Loucy (cell line): ENCODE results near the gene THEM4.

Experiments used
- H2AFZ ChIP-seq: fragments of 200-600 bp; sonication (generic); 2 replicates; pipeline ENCODE4 v1.6.0; 2016; ENCODE audit warnings: antibody characterized with exemption, mild to moderate bottlenecking, low read length, moderate library complexity
- H3F3A ChIP-seq: fragments of 200-600 bp; 2 replicates; pipeline ENCODE4 v1.6.0; 2016; ENCODE audit warnings: antibody characterized with exemption, low read depth, mild to moderate bottlenecking
- H3K27me3 ChIP-seq: fragments of 200-600 bp; sonication (generic); 2 replicates; pipeline ENCODE4 v1.6.1; 2014; ENCODE audit warnings: low read length, mild to moderate bottlenecking; ENCODE audit not compliant: insufficient read depth, poor library complexity, severe bottlenecking
- H3K36me3 ChIP-seq: fragments of 200-600 bp; sonication (generic); 2 replicates; pipeline ENCODE4 v1.6.1; 2016; ENCODE audit warnings: low read length; ENCODE audit not compliant: insufficient read depth
- H3K4me1 ChIP-seq: fragments of 200-600 bp; sonication (generic); 2 replicates; pipeline ENCODE4 v1.5.1; 2014; ENCODE audit warnings: low read length, mild to moderate bottlenecking; ENCODE audit not compliant: insufficient read depth, poor library complexity, severe bottlenecking
- H3K4me2 ChIP-seq: fragments of 200-600 bp; sonication (generic); 2 replicates; pipeline ENCODE4 v1.6.0; 2014; ENCODE audit warnings: antibody characterized with exemption, low read length, low read depth, mild to moderate bottlenecking; ENCODE audit not compliant: poor library complexity, severe bottlenecking
- H3K4me3 ChIP-seq: fragments of 200-600 bp; sonication (generic); 2 replicates; pipeline ENCODE4 v1.5.1; 2014; ENCODE audit warnings: low read length, mild to moderate bottlenecking, mixed read lengths; ENCODE audit not compliant: poor library complexity, severe bottlenecking
- H3K79me2 ChIP-seq: fragments of 200-600 bp; sonication (generic); 2 replicates; pipeline ENCODE4 v1.6.1; 2014; ENCODE audit warnings: low read length; ENCODE audit not compliant: insufficient read depth
- H3K9ac ChIP-seq: fragments of 200-600 bp; sonication (generic); 2 replicates; pipeline ENCODE4 v1.6.0; 2014; ENCODE audit warnings: mild to moderate bottlenecking, low read depth, low read length, moderate library complexity; ENCODE audit not compliant: poor library complexity, severe bottlenecking
- H3K9me2 ChIP-seq: fragments of 200-600 bp; sonication (generic); replicated peaks from 2 replicates; pipeline ENCODE4 v1.6.1; 2016; ENCODE audit warnings: low read depth, low read length, mixed read lengths
- H3K9me3 ChIP-seq: fragments of 200-600 bp; sonication (generic); 2 replicates; pipeline ENCODE4 v1.6.1; 2014; ENCODE audit warnings: mild to moderate bottlenecking, antibody characterized with exemption, low read length, low read depth; ENCODE audit not compliant: insufficient read depth
- H4K20me1 ChIP-seq: fragments of 200-600 bp; sonication (generic); 2 replicates; pipeline ENCODE4 v1.6.0; 2014; ENCODE audit warnings: antibody characterized with exemption, low read length, mild to moderate bottlenecking; ENCODE audit not compliant: insufficient read depth, poor library complexity, severe bottlenecking
- EZH2phosphoT487 ChIP-seq: fragments of 200-600 bp; IDR thresholded peaks from 2 replicates; pipeline ENCODE4 v1.6.1; 2018; ENCODE audit warnings: antibody characterized with exemption, mild to moderate bottlenecking, moderate library complexity, borderline replicate concordance
- TF ChIP-seq, protein P1 (sequence below): fragments of 200-600 bp; sonication (generic); conservative IDR thresholded peaks from 2 replicates; pipeline ENCODE4 v1.5.1; 2014; ENCODE audit warnings: mild to moderate bottlenecking, antibody characterized with exemption, low read length

Gene THEM4

GRCh38 chr1:151871284-151872030, 37.9 kb downstream of the THEM4 start:
- Histone ChIP-seq H3K36me3 (no peaks in the 10 kb centered on the region), H3F3A (no peaks in the 10 kb centered on the region), H4K20me1 (no peaks in the 10 kb centered on the region), H2AFZ (no peak overlapping the region), H3K4me2 (no peak overlapping the region), H3K9me2 (no peaks in the 10 kb centered on the region), H3K27me3 (no peaks in the 10 kb centered on the region), H3K79me2 (no peaks in the 10 kb centered on the region), H3K9me3 (no peaks in the 10 kb centered on the region), H3K9ac (no peak overlapping the region), H3K4me3 (no peak overlapping the region), H3K4me1 (peaks cover 9% of the 10 kb centered on the region)
- TF ChIP-seq, protein P1, sequence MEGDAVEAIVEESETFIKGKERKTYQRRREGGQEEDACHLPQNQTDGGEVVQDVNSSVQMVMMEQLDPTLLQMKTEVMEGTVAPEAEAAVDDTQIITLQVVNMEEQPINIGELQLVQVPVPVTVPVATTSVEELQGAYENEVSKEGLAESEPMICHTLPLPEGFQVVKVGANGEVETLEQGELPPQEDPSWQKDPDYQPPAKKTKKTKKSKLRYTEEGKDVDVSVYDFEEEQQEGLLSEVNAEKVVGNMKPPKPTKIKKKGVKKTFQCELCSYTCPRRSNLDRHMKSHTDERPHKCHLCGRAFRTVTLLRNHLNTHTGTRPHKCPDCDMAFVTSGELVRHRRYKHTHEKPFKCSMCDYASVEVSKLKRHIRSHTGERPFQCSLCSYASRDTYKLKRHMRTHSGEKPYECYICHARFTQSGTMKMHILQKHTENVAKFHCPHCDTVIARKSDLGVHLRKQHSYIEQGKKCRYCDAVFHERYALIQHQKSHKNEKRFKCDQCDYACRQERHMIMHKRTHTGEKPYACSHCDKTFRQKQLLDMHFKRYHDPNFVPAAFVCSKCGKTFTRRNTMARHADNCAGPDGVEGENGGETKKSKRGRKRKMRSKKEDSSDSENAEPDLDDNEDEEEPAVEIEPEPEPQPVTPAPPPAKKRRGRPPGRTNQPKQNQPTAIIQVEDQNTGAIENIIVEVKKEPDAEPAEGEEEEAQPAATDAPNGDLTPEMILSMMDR: no peak
- no peak for TF ChIP-seq EZH2phosphoT487

DNA sequence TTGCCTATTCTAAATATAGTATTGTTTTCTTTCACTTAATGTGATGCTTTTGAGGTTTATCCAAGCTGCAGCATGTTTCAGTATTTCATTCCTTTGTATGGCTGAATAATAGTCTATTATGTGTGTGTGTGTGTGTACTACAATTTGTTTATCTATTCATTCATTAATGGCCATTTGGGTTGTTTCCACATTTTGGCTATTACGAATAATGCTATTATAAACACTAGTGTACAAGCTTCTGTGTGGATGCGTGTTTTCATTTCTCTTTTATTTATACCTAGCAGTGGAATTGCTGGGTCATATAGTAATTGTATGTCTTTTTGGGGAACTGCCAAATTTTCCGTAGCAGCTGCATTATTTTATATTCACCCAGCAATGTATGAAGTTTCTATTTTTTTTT, 40.8 kb downstream of the THEM4 start:
- no peaks in the 10 kb centered on the region for H3K9me3 ChIP-seq
- no peak overlapping the region for H3K4me3 ChIP-seq
- TF ChIP-seq, protein P1: no peak
- no peak for TF ChIP-seq EZH2phosphoT487
- H2AFZ ChIP-seq: no peak overlapping the region
- H3K9me2 ChIP-seq: no peaks in the 10 kb centered on the region
- H3K27me3 ChIP-seq: no peaks in the 10 kb centered on the region
- H3K36me3 ChIP-seq: no peaks in the 10 kb centered on the region
- H4K20me1 ChIP-seq: no peaks in the 10 kb centered on the region
- no peak overlapping the region for H3K4me2 ChIP-seq
- H3F3A ChIP-seq: no peaks in the 10 kb centered on the region
- H3K4me1 ChIP-seq: no peaks in the 10 kb centered on the region
- H3K79me2 ChIP-seq: no peaks in the 10 kb centered on the region
- no peak overlapping the region for H3K9ac ChIP-seq

- Histone ChIP-seq H3K9me2 (no peaks in the 10 kb centered on the region), H3F3A (no peaks in the 10 kb centered on the region), H3K36me3 (no peaks in the 10 kb centered on the region), H3K9ac (no peak overlapping the region), H3K4me1 (no peaks in the 10 kb centered on the region), H3K4me2 (no peak overlapping the region), H3K9me3 (no peaks in the 10 kb centered on the region), H4K20me1 (no peaks in the 10 kb centered on the region), H2AFZ (no peak overlapping the region), H3K79me2 (no peaks in the 10 kb centered on the region), H3K27me3 (no peaks in the 10 kb centered on the region), H3K4me3 (no peak overlapping the region)
- TF ChIP-seq EZH2phosphoT487: no peak
- TF ChIP-seq, protein P1: no peak
Observed at GRCh38 chr1:151867765-151868411, 41.4 kb downstream of the THEM4 start.
